ENCODE measurements around the gene C2orf76.

DNA sequence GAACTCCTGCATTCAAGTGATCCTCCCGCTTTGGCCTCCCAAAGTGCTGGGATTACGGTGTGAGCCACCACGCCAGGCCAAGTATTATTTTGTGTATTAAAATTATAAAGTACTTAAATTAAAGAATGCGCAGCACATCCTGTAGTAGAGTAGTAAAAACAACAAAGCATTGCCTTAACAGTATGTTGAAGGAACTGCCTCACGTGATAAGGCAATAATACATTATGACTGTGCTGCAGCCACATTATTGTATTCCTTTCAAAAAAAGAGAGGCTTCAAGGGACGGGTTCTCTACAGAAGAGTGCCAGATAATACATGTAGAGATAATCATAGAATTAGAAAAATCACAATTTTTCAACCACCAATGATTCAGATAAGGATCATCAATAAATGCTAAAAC lies 33.7 kb downstream of the C2orf76 start:
- TF ChIP-seq, protein P1, sequence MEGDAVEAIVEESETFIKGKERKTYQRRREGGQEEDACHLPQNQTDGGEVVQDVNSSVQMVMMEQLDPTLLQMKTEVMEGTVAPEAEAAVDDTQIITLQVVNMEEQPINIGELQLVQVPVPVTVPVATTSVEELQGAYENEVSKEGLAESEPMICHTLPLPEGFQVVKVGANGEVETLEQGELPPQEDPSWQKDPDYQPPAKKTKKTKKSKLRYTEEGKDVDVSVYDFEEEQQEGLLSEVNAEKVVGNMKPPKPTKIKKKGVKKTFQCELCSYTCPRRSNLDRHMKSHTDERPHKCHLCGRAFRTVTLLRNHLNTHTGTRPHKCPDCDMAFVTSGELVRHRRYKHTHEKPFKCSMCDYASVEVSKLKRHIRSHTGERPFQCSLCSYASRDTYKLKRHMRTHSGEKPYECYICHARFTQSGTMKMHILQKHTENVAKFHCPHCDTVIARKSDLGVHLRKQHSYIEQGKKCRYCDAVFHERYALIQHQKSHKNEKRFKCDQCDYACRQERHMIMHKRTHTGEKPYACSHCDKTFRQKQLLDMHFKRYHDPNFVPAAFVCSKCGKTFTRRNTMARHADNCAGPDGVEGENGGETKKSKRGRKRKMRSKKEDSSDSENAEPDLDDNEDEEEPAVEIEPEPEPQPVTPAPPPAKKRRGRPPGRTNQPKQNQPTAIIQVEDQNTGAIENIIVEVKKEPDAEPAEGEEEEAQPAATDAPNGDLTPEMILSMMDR (IDR thresholded peaks at IDR 0.05; ENCODE audit: insufficient read depth, low read length): no peak
- TF ChIP-seq POLR2AphosphoS5 (IDR thresholded peaks at IDR 0.05; ENCODE audit: low read depth) (no peak), REST (IDR thresholded peaks at IDR 0.05; ENCODE audit: insufficient replicate concordance, low read depth) (no peak), GABPA (IDR thresholded peaks at IDR 0.05; ENCODE audit: low read depth) (no peak)
